GM21825 (cell line): Measurements from ENCODE around the gene P2RX1.

ENCODE experiments used
- ATAC-seq: cut with Tn5 transposase; IDR thresholded peaks from one replicate; pipeline ENCODE4 v1.9.1; 2021; ENCODE audit warnings: mild to moderate bottlenecking, moderate library complexity; ENCODE audit not compliant: unreplicated experiment

P2RX1 gene

GRCh38 chr17:3907483-3908216, 8.6 kb downstream of the P2RX1 start:
- ATAC-seq: no peak

GRCh38 chr17:3906881-3907280, 9.4 kb downstream of the P2RX1 start:
- no peak for ATAC-seq

DNA sequence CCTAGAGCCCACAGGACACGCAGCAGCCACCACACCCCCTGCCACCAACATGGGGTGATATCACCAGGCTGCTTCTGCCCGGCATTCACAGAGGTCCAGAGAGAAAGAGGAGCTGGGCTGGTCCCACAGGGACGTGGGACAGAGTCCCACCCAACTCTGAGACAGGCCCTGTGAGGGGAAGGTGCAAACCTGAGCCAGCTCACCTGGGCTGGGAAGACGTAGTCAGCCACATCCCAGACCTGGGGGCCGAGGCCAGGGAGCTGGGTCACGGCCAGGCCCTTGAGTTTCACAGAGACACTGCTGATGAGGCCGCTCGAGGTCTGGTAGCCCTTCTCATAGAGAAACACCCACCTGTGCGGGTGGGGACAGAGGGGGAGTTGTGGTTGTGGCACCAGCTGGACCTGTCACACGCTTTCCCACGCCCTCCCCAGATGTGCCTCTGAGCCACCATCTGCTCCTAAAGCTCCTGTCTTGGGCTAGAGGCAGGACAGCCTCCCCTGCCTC, 11.2 kb downstream of the P2RX1 start:
- ATAC-seq: no peak

DNA sequence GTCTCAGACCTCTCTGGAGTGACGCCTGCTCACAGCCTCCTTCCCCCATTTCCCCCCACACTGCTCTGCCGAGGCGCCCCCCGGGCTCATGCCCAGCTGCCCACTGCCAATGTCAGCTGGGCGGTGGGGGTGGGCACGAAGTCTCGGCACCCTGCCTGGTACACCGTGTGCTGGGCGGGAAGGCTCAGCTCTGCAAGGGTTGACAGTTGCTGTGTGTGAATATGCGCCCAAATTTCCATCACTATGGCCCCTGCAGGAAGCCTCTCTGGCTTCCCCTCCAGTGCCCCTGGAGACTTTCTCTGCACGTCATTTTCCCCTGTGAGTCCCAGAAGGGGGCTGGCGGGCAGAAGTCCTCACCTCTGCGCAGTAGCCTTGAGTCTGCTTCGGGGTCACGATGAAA, 11.8 kb downstream of the P2RX1 start:
- no peak for ATAC-seq

- ATAC-seq: no peak
Measured at GRCh38 chr17:3903881-3904290, 12.4 kb downstream of the P2RX1 start.

DNA sequence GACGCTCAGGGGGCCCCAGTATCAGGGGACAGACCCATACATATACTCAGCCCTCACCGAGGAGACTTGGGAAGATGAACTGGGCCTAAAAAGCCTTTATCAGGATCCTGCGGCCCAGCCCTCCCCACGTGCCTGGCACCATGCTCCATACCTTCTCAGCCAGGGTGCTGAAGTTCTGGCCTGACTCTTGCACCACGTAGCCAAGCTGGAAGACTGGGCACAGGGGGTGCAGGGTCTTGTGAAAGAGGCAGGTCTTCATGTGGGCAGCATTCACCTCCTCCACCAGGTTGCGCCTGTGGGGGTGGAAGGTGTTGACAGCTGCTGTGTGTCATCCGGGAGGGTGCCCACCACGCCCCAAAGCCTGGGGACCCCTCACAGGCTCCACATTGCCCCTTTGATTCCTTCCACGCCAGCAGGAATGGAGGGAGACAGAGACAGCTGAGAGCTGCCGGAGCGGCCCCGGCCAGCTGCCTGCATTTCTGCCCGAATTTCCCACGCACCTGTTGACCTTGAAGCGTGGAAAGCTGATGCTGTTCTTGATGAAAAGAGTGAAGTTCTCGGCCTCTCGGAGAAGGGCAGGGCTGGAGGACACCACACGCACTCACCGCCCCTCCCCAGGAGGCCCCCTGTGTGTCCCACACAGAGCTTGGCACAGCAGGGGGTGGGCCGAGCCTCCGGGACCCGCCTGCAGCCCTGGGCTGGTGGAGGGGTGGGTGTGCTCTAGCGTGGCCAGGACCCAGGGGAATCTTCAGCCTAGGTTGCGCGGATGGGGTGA, 13.0 kb downstream of the P2RX1 start:
- ATAC-seq: no peak

- no peak for ATAC-seq
Measured at GRCh38 chr17:3900646-3901045, 15.6 kb downstream of the P2RX1 start.

DNA sequence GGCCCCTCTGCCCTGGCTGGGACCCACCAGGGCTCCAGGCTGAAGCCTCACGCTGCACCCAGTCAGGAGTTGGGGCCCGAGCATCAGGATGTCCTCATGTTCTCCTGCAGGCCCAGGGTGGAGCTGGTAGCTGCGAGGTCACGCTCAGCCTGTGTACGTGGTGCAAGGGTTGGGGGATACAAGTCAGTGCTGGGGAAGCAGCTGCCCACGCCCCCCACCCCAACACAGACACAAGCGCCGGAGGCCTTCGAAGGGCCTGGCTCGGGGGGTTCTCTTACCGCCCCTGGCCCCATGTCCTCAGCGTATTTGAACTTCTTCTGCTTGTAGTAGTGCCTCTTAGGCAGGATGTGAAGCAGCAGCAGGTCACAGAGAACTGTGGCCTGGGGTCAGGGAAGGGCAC, 18.5 kb downstream of the P2RX1 start:
- no peak for ATAC-seq

GRCh38 chr17:3896968-3897235, 19.4 kb downstream of the P2RX1 start:
- ATAC-seq: no peak

- ATAC-seq: no peak
Measured at GRCh38 chr17:3896108-3896967, 19.9 kb downstream of the P2RX1 start.

DNA sequence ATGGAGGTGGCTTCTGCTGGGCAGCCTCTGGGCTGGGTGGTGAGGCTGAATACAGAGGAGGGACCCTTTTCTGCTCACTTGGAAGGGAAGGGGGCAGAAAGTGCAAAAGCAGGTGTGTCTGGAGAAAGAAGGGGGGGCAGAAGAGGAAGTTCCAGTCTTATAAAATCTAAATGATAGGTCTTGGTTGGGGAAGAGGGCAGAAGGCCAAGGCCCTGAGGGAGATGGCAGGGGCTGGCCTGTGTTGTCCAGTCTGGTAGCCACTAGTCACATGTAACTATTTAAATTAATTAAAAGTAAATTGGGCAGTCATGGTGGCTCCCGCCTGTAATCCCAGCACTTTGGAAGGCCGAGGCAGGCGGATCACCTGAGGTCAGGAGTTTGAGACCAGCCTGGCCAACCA, 20.9 kb downstream of the P2RX1 start:
- ATAC-seq: no peak

GRCh38 chr17:3894911-3895343, 21.3 kb downstream of the P2RX1 start:
- no peak for ATAC-seq

- no peak for ATAC-seq
Measured at GRCh38 chr17:3894188-3894587, 22.1 kb downstream of the P2RX1 start.

- no peak for ATAC-seq
Measured at GRCh38 chr17:3893720-3894116, 22.5 kb downstream of the P2RX1 start.

- ATAC-seq: peak; percentile 81
Measured at GRCh38 chr17:3893003-3893719, 23.1 kb downstream of the P2RX1 start, which contains the start of gene CAMKK1. Gene CAMKK1, minus strand, starts transcription at chr17:3893053. Its CDS starts 7,366 bp downstream, at chr17:3885687.

- ATAC-seq: peak; percentile 3
Measured at GRCh38 chr17:3892095-3892998, 23.9 kb downstream of the P2RX1 start.

- ATAC-seq: no peak
Measured at GRCh38 chr17:3891626-3892094, 24.6 kb downstream of the P2RX1 start.

DNA sequence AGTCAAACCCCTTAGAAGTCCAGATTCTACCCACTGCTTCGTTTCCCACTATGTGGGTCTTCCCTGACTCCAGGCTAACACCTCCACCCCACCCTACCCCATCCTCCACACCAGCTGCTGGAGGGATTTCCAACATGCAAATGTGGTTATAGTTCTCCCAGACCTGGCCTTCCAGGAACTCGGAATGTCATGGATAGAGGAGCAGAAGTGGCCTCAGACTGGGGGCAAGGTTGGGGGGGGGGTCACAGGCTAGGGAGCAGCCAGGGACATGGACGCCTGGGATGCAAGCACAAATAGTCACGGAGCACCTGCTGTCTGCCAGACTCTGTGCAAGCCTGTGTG, 25.4 kb downstream of the P2RX1 start:
- no peak for ATAC-seq

GRCh38 chr17:3890082-3890877, 26.0 kb downstream of the P2RX1 start:
- ATAC-seq: no peak
